ENCODE results near the gene ROBO4.

The ROBO4 gene

DNA sequence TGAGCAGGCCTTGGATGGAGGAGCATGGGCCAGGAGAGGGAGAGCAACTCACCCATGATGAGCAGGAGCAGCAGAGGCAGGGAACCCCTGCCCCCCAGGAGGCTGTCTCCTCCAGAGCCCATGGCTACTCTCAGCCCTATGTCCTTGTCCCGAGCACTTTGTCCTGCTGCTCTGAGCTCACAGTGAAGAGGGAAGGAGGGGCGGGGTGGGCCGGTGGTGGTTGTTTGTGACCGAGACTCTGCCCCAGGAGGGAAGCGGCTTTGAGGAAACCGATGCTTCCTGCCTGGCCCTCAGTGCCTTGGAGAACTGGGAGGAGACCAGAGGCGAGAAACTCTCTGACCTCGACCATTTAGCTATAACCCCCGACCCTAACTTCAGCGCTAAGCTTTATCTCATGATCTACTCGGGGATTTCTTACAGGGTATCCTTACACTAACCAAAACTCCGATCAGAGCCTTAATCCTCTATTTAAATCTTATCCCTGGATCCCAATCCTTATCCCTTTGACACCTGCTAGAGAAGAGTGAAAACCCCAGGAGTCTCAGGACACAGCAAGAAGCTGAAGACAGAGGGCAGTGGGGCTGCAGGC, at the start of gene ROBO4:
Gene ROBO4, minus strand, starts transcription at position 192 of the 589 bp plus-strand sequence. Its CDS starts 70 bp downstream, at position 122.
- DNase-seq (ENCODE audit: low read depth), result no peak

GRCh38 chr11:124946735-124947141, 49.1 kb upstream of the ROBO4 start:
- no peak for DNase-seq (ENCODE audit: low read depth)

- no peak for DNase-seq (ENCODE audit: low read depth)
Observed at GRCh38 chr11:124945826-124946225, 48.2 kb upstream of the ROBO4 start.

DNA sequence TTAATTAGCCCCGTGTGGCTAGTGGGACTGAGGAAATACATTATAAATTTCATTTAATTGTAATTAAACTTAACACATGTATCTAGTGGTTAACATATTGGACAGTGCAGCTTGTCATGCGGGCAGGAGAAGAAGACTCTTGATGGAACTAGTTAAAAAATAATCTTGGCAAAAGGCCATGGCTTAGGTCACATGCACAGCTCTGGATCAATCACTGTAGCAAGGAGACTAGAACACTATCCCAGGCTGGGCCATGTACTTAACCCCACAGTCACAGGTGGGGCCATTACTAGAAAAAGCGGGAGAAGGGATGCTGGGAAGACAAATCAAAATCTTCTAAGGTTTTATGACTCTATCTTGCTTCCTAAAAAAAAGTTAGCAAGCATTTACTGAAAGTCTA, 46.9 kb upstream of the ROBO4 start:
- no peak for DNase-seq (ENCODE audit: low read depth)

DNA sequence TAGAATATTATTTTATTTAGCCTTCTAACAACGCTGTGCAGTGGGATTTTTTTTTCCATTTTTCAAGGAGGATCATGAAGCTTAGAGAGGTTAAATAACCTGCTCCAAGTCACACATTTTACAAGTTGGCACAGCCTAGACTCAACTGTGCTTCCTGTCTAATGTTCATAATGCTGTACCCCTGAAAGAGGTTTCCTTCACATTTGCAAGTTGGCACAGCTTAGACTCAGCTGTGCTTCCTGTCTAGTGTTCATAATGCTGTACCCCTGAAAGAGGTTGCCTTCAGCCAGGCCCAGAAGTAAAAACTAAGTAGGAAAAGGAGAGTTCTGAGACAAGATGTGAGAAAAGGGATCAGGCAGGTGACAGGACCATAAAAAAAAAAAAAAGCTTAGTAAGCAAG, 46.1 kb upstream of the ROBO4 start:
- DNase-seq (ENCODE audit: low read depth), result no peak

- no peak for DNase-seq (ENCODE audit: low read depth)
Observed at GRCh38 chr11:124943254-124943616, 45.6 kb upstream of the ROBO4 start.

- DNase-seq (ENCODE audit: low read depth), result no peak
Observed at GRCh38 chr11:124942466-124943253, 45.0 kb upstream of the ROBO4 start.

- no peak for DNase-seq (ENCODE audit: low read depth)
Observed at GRCh38 chr11:124941703-124942102, 44.0 kb upstream of the ROBO4 start.

DNA sequence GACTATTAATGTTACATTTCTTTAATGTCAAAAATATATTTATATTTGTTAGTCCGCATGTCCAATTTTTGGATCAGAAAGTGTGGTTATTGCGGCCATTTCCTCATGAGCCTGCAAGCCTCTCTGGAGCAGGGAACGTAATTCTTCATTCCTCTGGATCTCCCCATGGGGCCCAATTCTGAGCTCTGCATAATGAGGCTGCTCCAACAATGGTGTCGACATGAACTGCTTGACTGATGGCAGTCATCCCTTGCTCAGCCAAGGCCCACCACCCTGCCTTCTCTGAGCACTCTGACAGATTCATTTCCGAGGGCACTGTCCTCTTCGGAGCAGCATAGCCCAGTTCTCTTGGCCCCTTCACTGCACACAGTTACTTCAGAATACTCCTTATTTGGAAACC, 41.3 kb upstream of the ROBO4 start:
- no peak for DNase-seq (ENCODE audit: low read depth)

- DNase-seq (ENCODE audit: low read depth), result no peak
Observed at GRCh38 chr11:124938206-124938765, 40.6 kb upstream of the ROBO4 start.

- DNase-seq (ENCODE audit: low read depth), result no peak
Observed at GRCh38 chr11:124937336-124937935, 39.8 kb upstream of the ROBO4 start.

GRCh38 chr11:124935548-124936514, 38.2 kb upstream of the ROBO4 start, which contains the start of gene HEPACAM:
TSS of gene HEPACAM (minus strand) at chr11:124936047. CDS start at chr11:124936006, 41 bp downstream.
- no peak for DNase-seq (ENCODE audit: low read depth)

- peak; percentile 26 for DNase-seq (ENCODE audit: low read depth)
Observed at GRCh38 chr11:124934862-124935547, 37.3 kb upstream of the ROBO4 start.

DNA sequence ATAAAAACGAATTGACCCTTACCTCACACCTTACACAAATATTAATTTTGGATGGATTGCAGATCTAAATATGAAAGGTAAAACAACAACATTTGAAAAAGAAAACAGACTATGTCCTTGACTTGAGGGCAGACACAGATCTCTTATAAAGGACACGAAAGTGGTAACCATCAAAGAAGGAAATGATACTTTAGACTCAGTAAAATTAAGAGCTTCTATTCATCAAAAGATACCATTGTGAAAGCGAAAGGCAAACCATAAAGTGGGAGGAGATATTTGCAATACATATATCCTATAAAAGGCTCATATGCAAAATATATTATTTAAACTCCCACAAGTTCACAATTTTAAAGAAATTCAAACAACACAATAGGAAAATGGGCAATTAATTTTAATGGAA, 33.1 kb upstream of the ROBO4 start:
- DNase-seq (ENCODE audit: low read depth), result no peak

- DNase-seq (ENCODE audit: low read depth), result no peak
Observed at GRCh38 chr11:124928942-124929665, 31.4 kb upstream of the ROBO4 start.

GRCh38 chr11:124923296-124923695, 25.6 kb upstream of the ROBO4 start:
- no peak for DNase-seq (ENCODE audit: low read depth)

- DNase-seq (ENCODE audit: low read depth), result no peak
Observed at GRCh38 chr11:124922831-124923230, 25.2 kb upstream of the ROBO4 start.

DNA sequence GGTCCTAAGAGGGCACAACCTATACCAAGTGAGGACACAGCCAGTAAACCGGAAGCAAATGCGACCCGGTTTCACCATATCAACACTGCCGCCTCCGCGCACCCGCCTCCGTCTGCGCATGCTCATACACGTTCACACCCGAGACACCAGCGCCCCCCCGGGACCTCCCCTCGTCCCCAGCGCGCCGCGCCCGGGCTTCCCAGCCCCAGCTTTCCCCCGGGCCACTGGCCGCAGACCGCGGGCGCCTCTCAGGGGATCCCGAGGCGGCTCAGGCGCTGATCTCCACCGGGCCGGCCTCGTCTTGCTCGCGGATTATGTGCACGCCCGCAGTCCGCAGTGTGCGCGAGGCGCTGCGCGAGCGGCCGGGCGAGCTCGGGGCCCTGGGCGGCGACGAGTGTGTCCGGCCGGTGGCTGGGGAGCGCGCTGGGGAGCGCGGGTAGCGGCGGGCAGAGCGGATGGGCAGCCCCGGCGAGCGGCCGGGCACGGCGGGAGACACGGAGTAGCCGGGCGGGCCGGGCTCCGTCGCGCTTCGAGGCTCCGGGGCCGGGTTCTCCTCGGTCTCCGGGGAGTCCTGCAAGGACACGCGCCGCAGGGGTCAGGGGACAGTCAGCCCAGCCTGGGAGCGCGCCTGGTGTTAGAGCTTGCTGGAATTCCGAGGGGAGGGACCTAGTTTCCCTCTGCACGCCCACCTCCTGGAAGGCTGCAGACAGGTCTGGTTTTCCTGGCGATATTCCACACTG, 23.4 kb upstream of the ROBO4 start:
- no peak for DNase-seq (ENCODE audit: low read depth)

DNA sequence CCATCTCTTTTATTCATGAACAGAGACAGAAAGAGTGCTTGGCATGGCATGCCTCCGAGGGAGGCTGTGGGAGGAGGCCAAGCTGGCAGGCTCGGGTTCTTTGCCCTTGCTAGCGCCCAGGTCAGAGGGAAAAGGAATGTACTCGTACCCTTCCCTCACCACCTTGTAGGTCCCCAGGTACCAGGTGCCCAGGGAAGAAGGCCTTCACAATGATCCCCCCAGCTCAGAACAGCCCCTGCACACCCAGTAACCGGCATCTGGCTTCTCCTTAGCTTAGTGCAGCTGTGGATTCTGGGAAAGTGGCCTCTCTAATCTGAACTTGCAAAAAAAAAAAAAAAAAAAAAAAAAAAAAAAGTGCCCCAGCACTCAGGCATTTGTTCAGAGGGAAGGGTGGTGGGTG, 22.7 kb upstream of the ROBO4 start:
- no peak for DNase-seq (ENCODE audit: low read depth)

- DNase-seq (ENCODE audit: low read depth), result no peak
Observed at GRCh38 chr11:124919898-124920297, 22.2 kb upstream of the ROBO4 start.
